GM21528 (cell line): ENCODE data around the gene WDR74.
"Not testable (repeated sequence)": the region's sequence is repeated elsewhere in the genome, so short reads cannot be mapped to it uniquely, and the experiment has no call there.

Source experiments
- ATAC-seq: cut with Tn5 transposase; IDR thresholded peaks from one replicate; pipeline ENCODE4 v1.9.1; 2021; ENCODE audit warnings: mild to moderate bottlenecking, moderate library complexity; ENCODE audit not compliant: unreplicated experiment, low FRiP score

WDR74 gene

GRCh38 chr11:62839050-62839945 lies at the start of gene WDR74:
TSS of gene WDR74 (minus strand) at chr11:62839590. CDS start at chr11:62839570, 20 bp downstream.
- ATAC-seq: peak; percentile 44

- no peak for ATAC-seq
These were observed 49.7 kb upstream of the WDR74 start for GRCh38 chr11:62889126-62889483.

- no peak for ATAC-seq
These were observed 49.0 kb upstream of the WDR74 start for GRCh38 chr11:62888406-62888805.

- no peak for ATAC-seq
These were observed 45.9 kb upstream of the WDR74 start for GRCh38 chr11:62885137-62885750.

DNA sequence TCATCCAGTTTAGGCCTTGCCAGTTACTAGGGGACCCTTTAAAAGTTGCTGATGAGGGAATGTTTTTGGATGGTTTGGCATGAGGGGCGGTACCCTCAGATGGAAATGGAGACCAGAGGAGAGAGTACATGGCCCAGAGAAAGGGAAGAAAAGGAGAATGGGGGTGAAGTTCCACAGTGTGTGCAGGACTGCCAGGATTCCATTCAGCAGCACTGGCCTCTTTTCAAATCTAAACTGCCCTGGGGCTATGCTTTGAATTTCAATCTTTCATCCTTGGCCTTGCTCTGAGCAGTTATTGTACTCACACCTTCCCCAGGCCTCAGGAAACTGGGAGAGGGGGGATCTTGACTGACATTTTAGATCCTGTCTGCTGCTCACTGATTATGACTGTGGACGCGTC lies 44.3 kb upstream of the WDR74 start:
- no peak for ATAC-seq

DNA sequence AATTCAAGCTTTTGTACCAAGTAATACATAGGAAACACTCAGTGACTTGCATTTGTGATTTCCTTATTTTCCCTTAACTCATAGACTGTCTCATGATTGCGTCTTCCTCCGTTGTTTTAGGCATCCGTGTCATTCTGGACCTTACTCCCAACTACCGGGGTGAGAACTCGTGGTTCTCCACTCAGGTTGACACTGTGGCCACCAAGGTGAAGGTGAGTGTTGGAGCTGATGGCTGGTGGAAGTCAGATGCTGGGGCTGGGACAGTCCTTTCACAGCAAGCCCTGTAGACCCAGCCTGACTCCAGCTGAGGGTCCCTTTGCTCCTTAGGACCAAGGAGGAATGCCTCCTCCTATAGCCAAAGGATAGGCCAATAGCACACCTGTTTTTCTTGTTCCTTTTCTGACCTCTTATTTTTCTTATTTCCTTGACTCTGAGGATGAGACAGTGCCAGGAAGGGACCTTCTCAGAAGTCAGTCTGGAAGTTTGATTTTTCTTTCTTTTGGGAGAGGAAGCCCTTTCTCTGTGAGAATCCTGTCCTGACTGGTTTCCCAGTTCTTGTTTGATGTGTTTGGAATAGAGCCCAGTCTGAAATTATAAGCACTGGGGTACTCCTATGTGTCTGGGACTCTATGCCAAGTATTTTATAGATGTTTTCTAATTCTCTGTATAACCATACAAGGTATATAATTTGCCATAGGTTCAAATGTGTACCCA lies 43.6 kb upstream of the WDR74 start:
- no peak for ATAC-seq

GRCh38 chr11:62882431-62882749 lies 43.0 kb upstream of the WDR74 start:
- no peak for ATAC-seq

DNA sequence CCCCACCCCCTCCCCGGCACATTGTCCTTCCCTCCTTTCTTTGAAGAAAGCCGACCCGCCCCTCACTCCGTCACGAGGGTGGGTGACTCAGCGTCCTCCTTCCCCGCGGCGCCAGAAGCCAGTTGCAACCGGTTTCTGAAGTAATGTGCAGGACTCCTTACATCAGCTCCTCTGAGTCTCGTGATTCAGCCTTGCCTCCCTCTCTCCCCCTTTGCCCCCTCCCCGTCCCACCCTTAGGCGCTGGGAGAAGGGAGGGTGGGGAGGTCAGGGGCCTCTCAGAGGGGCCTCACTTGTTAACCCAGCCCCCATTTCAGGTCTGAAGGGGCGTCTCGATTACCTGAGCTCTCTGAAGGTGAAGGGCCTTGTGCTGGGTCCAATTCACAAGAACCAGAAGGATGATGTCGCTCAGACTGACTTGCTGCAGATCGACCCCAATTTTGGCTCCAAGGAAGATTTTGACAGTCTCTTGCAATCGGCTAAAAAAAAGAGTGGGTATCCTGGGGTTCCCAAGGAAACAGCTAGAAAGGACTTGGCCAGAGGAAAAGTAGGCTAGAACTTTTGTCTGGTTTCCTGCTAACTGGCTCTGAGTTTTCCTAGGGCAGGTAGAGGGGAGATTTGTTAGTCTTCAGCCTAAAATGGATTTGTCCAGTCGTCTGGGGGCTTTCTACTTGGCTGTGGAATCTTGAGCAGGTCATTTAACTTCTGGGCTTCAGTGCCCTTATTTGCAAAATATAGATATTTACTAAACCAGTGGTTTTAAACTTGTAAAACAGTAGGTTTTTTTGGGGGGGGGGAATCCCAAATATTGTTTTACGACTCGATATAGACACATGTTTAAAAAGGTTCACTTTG lies 42.4 kb upstream of the WDR74 start:
- peak; percentile 42 for ATAC-seq

GRCh38 chr11:62880803-62881578 lies 41.6 kb upstream of the WDR74 start, which contains the start of gene SLC3A2:
TSS of gene SLC3A2 (plus strand) at chr11:62880896. CDS start at chr11:62881024, 128 bp downstream.
- ATAC-seq: peak; percentile 82

DNA sequence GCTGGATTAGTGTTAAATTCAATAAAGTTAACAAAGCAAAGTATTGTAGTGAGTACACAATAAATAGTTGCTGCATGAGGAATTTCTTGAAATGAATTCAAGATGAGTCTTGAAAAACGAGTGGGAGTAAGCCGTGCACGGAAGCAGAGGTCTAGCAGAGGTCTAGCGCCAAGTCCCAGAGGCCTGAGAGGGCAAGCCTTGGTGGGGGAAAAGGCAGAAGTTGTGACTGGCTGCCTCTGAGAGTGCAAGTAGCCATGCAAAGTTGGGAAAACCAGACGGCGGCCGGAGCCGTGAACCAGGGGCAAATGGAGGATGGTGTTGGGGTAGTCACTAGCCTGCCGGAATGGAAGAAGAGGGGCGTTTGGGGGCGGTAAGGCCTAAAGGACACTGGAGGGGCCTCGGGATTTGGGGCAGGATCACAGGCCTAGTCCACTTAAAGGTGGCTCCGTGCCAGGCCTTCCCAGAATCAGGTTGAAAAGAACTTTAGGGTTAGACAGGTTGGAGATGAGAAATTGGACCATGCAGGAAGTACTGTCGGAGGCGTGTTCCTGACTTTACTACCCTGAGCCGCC lies 40.9 kb upstream of the WDR74 start:
- ATAC-seq: peak; percentile 27

DNA sequence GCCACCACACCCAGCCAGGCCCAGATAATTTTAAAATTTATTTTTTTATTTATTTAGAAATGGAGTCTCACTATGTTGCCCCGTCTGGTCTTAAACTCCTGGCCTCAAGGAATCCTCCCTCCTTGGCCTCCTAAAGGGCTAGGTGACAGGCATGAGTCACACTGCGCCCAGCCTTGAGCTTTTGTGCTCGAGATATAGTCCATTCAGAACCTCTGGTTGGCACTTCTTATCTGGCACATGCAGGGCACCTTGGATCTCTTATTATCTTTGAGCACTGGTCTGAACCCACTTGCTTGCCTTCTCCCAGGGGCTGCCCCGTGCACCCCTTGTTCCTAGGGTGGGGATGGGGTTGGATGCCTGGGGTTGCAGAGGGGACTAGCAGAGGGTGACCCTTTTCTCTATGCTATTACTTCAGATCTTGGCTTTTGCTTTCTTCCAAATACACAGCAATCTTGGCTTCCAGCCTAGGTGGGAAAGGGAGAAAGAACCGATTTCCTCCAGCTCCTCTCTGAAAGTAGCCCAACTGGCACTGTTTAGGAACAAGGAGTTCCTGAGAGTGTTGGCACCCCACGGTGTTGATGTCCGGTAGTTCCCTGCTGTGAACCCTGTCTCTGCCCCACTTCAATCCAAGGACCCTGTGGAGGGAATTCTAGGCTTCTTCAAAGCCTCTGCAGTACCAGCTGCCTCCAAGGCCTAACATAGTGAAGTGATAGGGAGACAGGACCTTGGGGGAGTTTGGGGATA lies 40.0 kb upstream of the WDR74 start:
- no peak for ATAC-seq

DNA sequence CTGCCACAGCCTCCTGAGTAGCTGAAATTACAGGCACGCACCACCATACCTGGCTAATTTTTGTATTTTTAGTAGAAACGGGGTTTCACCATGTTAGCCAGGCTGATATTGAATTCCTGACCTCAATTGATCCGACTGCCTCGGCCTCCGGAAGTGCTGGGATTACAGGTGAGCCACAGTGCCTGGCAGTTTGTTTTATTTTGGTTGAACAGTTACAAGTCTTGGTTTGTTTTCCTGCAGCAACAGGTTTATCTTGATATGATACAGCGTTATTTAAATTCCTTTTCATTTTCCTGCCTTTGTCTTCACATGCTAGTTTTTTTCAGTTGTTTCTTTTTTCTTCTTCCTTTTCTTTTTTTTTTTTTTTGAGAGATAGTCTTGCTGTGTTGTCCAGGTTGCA lies 37.3 kb upstream of the WDR74 start:
- ATAC-seq: no peak

GRCh38 chr11:62875698-62876478 lies 36.5 kb upstream of the WDR74 start:
- no peak for ATAC-seq

DNA sequence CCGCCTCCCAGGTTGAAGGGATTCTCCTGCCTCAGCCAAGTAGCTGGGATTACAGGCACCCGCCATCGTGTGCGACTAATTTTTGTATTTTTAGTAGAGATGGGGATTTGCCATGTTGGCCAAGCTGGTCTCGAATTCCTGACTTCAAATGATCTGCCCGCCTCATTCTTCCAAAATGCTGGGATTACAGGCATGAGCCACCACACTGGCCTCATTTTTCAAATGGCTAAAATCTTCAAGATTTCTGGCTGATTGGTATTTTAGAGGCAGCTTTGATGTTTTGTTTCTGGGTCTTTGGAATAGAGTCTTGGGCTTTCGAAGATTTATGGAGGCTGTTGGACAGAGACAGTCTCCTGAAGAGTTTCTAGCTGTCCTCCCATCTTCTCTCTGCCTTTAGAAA lies 35.5 kb upstream of the WDR74 start:
- ATAC-seq: no peak

DNA sequence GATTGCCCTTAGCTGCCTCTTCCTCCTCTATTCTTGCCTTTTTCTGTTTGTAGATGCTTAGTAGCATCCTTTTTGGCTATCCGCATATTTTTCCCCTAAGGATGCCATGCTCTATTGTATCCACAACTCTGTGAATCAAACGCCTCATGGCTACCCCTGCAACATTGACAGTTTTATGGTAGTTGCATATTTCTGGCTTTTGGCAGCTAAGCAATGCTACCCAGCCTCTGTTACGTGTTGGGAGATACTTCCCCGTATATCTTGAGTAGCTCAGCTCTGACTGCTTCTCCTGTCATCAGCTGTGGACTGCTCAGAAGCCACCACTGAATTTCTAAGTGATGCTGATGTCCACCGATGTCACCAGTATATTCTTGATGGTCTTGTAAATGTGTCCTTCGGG lies 26.2 kb upstream of the WDR74 start:
- no peak for ATAC-seq

GRCh38 chr11:62863687-62864335 lies 24.4 kb upstream of the WDR74 start:
- ATAC-seq: no peak

DNA sequence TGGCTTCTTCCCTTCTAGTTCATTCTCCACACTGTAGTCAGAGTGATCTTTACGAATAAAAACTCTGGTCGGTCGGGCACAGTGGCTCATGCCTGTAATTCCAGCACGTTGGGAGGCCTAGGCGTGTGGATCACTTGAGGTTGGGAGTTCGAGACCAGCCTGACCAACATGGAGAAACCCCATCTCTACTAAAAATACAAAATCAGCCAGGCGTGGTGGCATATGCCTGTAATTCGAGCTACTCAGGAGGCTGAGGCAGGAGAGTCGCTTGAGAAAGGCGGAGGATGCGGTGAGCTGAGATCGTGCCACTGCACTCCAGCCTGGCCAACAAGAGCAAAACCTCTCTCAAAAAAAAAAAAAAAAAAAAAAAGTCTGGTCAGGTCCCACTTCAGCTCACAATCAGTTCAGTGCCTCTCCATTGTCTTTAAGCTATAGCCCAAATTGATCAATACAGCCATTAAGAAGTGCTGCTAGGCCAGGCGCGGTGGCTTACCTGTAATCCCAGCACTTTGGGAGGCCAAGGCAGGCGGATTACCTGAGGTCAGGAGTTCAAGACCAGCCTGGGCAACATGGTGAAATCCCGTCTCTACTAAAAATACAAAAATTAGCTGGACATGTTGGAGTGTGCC lies 22.3 kb upstream of the WDR74 start:
- not testable (repeated sequence) for ATAC-seq
